Measurements from ENCODE around the gene HIF3A.

- TF ChIP-seq ZNF274 (IDR thresholded peaks at IDR 0.05; ENCODE audit: low read depth, low read length) (no peak), YY1 (IDR thresholded peaks at IDR 0.05; ENCODE audit: insufficient read depth, insufficient read length) (no peak), SUZ12 (IDR thresholded peaks at IDR 0.05; ENCODE audit: extremely low read depth, insufficient read depth, insufficient read length) (no peak)
Observed at GRCh38 chr19:46384396-46384795, 87.6 kb downstream of the HIF3A start.
